Measurements from ENCODE around the gene SYNE3. TPM values are rescaled to one million over a fixed set of nuclear protein-coding genes. Genes with fewer than 3 reads are reported as not detected.

The SYNE3 gene
- total and polyA plus RNA-seq, 2 donors (not counting 1 experiment from before 2014, with no cell fraction given), result 17.8 to 76.1 TPM

DNA sequence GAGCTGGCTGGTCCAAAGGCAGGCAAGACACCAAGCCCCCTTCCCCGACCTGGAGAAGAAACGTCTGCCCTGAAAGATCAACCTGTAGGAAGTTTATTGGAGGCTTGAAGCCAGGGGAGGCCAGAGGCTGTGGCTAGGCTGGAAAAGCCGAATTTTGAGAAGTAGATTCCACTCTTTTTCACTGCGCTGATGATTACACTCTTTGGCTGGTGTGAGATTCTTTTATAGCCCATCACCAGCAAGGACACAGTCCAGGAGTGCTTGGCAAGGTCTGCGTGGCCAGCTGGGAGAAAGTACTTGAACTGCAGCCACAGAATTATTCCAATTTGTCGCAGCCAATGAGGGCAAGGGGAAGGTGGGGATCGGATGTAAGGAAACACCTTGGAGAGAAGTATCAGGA is 45.0 kb downstream of the SYNE3 start:
- ATAC-seq (ENCODE audit: low read depth), result no peak
- peaks cover 26% of the 10 kb centered on the region for H3K4me1 Mint-ChIP-seq
- Histone ChIP-seq H2AFZ (ENCODE audit: insufficient read depth, low read depth, low read length, poor library complexity, severe bottlenecking) (no peak overlapping the region), H3K4me2 (replicated peaks; ENCODE audit: low read depth, low read length, poor library complexity, severe bottlenecking) (no peak overlapping the region), H3K4me1 (ENCODE audit: control insufficient read depth in 2 of 2, insufficient read depth in 2 of 2, low read length in 2 of 2) (peaks cover 16 to 24% of the 10 kb centered on the region in 2 donors), H3K79me2 (ENCODE audit: control insufficient read depth, insufficient read depth, low read length) (peaks cover 83% of the 10 kb centered on the region), H3K9ac (ENCODE audit: low read length) (no peak overlapping the region), H4K20me1 (ENCODE audit: control insufficient read depth, insufficient read depth, low read length, poor library complexity, severe bottlenecking) (peaks cover 18% of the 10 kb centered on the region), H3K27ac (ENCODE audit: low read length in 2 of 2) (no peak overlapping the region), H3K9me3 (ENCODE audit: control extremely low read depth in 1 of 3, control insufficient read depth in 2 of 3, insufficient read depth in 1 of 3, low read length in 2 of 3) (no peaks in the 10 kb centered on the region), H3K27me3 (replicated peaks in 1 of 4; ENCODE audit: control extremely low read depth in 1 of 4, control insufficient read depth in 3 of 4, insufficient read depth in 4 of 4, low read length in 3 of 4) (no peaks in the 10 kb centered on the region), H3K36me3 (replicated peaks in 1 of 2; ENCODE audit: control extremely low read depth in 1 of 2, control insufficient read depth in 1 of 2, extremely low read depth in 1 of 2, insufficient read depth in 2 of 2, low read length in 1 of 2) (peaks cover 16 to 89% of the 10 kb centered on the region in 2 experiments), H3K4me3 (ENCODE audit: control extremely low read depth in 1 of 5, extremely low read depth in 1 of 5, insufficient read depth in 1 of 5, low read depth in 2 of 5, low read length in 4 of 5) (no peak overlapping the region)
- POLR2A ChIA-PET, result interaction anchor here (0.6 to 0.7 kb wide), 2 partner anchors 21 to 27 kb away, joined by 3 read pairs; no protein-coding TSS in a partner anchor
- H3K4me3 Mint-ChIP-seq, result no peak overlapping the region
- no peak for DNase-seq
- WGBS (ENCODE audit: insufficient coverage), result 95% methylated on average over 7 of the region's 7 CpGs
- intact Hi-C loops (cut with micrococcal nuclease), result no loop called here
- H3K27me3 Mint-ChIP-seq, result no peaks in the 10 kb centered on the region
- H3K27ac Mint-ChIP-seq, result peak overlapping the region; percentile 21
- no peaks in the 10 kb centered on the region for H3K9me3 Mint-ChIP-seq (ENCODE audit: insufficient read depth)
- CTCF ChIA-PET, result interaction anchor here (0.9 to 2.9 kb wide), 6 partner anchors 12 to 84 kb away, joined by 3 to 11 read pairs (median 4); no protein-coding TSS in a partner anchor
- no peak for TF ChIP-seq CTCF (IDR thresholded peaks at IDR 0.05)
- TF ChIP-seq EZH2 (IDR thresholded peaks at IDR 0.05; ENCODE audit: borderline replicate concordance, insufficient read depth, low read depth, low read length, poor library complexity, severe bottlenecking), result no peak

GRCh38 chr14:95471016-95471415 is 45.4 kb downstream of the SYNE3 start:
- peaks cover 26% of the 10 kb centered on the region for H3K4me1 Mint-ChIP-seq
- no peak overlapping the region for H3K4me2 ChIP-seq (replicated peaks; ENCODE audit: low read depth, low read length, poor library complexity, severe bottlenecking)
- DNase-seq, result no peak

More at GRCh38 chr14:95471016-95471415, 45.4 kb downstream of the SYNE3 start:
- Mint-ChIP-seq H3K4me3 (no peak overlapping the region), H3K27me3 (no peaks in the 10 kb centered on the region), H3K9me3 (ENCODE audit: insufficient read depth) (no peaks in the 10 kb centered on the region), H3K27ac (no peak overlapping the region)
- Histone ChIP-seq H3K9ac (ENCODE audit: low read length) (no peak overlapping the region), H3K27ac (ENCODE audit: low read length in 2 of 2) (no peak overlapping the region), H2AFZ (ENCODE audit: insufficient read depth, low read depth, low read length, poor library complexity, severe bottlenecking) (no peak overlapping the region), H3K36me3 (replicated peaks in 1 of 2; ENCODE audit: control extremely low read depth in 1 of 2, control insufficient read depth in 1 of 2, extremely low read depth in 1 of 2, insufficient read depth in 2 of 2, low read length in 1 of 2) (peaks cover 16 to 89% of the 10 kb centered on the region in 2 experiments), H3K27me3 (replicated peaks in 1 of 4; ENCODE audit: control extremely low read depth in 1 of 4, control insufficient read depth in 3 of 4, insufficient read depth in 4 of 4, low read length in 3 of 4) (no peaks in the 10 kb centered on the region), H3K9me3 (ENCODE audit: control extremely low read depth in 1 of 3, control insufficient read depth in 2 of 3, insufficient read depth in 1 of 3, low read length in 2 of 3) (no peaks in the 10 kb centered on the region), H3K4me3 (ENCODE audit: control extremely low read depth in 1 of 5, extremely low read depth in 1 of 5, insufficient read depth in 1 of 5, low read depth in 2 of 5, low read length in 4 of 5) (no peak overlapping the region), H3K4me1 (ENCODE audit: control insufficient read depth in 2 of 2, insufficient read depth in 2 of 2, low read length in 2 of 2) (peaks cover 18 to 26% of the 10 kb centered on the region in 2 donors), H4K20me1 (ENCODE audit: control insufficient read depth, insufficient read depth, low read length, poor library complexity, severe bottlenecking) (peaks cover 13% of the 10 kb centered on the region), H3K79me2 (ENCODE audit: control insufficient read depth, insufficient read depth, low read length) (peaks cover 83% of the 10 kb centered on the region)
- POLR2A ChIA-PET, result interaction anchor here (0.6 to 0.7 kb wide), 2 partner anchors 20 to 27 kb away, joined by 3 read pairs; no protein-coding TSS in a partner anchor
- WGBS (ENCODE audit: insufficient coverage), result 100% methylated on average over 1 of the region's 2 CpGs
- no peak for ATAC-seq (ENCODE audit: low read depth)
- TF ChIP-seq CTCF (IDR thresholded peaks at IDR 0.05), result no peak
- TF ChIP-seq EZH2 (IDR thresholded peaks at IDR 0.05; ENCODE audit: borderline replicate concordance, insufficient read depth, low read depth, low read length, poor library complexity, severe bottlenecking), result no peak
- intact Hi-C loops (cut with micrococcal nuclease), result no loop called here
- CTCF ChIA-PET, result interaction anchor here (0.9 to 2.9 kb wide), 5 partner anchors 12 to 57 kb away, joined by 3 to 11 read pairs (median 4); no protein-coding TSS in a partner anchor

Data from B cell (primary cell).